Adipose tissue (tissue), 3 donors: ENCODE data around the gene WDPCP. TPM values are rescaled to one million over a fixed set of nuclear protein-coding genes. Genes with fewer than 3 reads are reported as not detected.
"Not testable (repeated sequence)": the region's sequence is repeated elsewhere in the genome, so short reads cannot be mapped to it uniquely, and the experiment has no call there.

ENCODE experiments used
- H3K27ac ChIP-seq: one replicate; pipeline ENCODE4 v1.5.1; 2013; ENCODE audit warnings: low read depth, low read length
- WGBS, 3 donors: extraction: QIAGEN DNeasy Blood & Tissue Kit; methylation state at CpG; one replicate each; pipeline ENCODE4 v1.1.7; 2013; 5-methylcytosine and 5-hydroxymethylcytosine counted together
- polyA plus RNA-seq, 3 donors: library from polyadenylated mRNA; stranded (reverse); fragments of 200-250 nt; gene quantifications; one replicate each; pipeline ENCODE4 v1.2.3, GENCODE V29; 2013
- donor health status: healthy with polysubstance abuse.
- donor health status: Bipolar disorder and iron deficiency.
- donor health status: healthy.

WDPCP gene
- polyA plus RNA-seq, 3 donors: 1.5 to 2.9 (median 1.9) TPM

DNA sequence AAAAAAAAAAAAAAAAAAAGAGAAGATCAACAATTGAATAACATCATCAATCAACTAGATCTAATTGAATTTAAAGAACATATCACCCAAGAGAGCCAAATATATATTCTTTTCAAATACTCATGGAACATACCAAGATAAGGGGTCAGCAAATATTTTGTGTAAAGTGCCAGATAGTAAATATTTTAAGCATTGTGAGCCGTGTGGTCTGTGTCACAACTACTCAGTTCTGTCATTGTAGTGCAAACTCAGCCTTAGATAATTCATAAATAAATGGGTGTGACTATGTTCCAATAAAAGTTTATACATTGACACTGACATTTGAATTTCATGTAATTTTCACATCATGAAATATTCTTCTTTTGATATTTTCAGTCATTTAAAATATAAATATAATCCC lies 491.8 kb downstream of the WDPCP start:
- WGBS, 3 donors: 16 to 63% (median 42%) methylated on average over 1 of the region's 1 CpG

DNA sequence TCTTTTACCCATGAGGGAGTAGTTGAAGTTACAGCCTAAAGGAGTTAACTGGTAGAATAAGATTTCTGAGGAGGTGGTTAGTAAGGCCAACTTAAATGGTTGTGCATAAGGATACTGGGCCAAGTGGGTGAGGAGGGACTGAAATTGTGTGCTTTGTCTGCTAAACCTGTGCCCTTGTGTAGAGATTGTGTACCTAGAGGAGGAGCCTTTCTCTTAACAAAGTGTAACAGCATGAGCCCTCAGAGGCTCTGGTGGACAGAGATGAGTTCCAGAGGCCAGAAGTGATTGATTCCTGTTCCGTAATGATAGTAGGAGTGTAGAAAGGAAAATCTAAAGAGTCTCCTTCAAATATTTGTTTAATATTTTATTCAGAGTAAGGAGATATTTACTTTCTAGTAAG lies 494.8 kb downstream of the WDPCP start:
- no peak overlapping the region for H3K27ac ChIP-seq
- WGBS, 3 donors: 67 to 79% (median 67%) methylated on average over 1 of the region's 1 CpG

More for the DNA sequence above, 491.8 kb downstream of the WDPCP start:
- H3K27ac ChIP-seq: no peak overlapping the region

DNA sequence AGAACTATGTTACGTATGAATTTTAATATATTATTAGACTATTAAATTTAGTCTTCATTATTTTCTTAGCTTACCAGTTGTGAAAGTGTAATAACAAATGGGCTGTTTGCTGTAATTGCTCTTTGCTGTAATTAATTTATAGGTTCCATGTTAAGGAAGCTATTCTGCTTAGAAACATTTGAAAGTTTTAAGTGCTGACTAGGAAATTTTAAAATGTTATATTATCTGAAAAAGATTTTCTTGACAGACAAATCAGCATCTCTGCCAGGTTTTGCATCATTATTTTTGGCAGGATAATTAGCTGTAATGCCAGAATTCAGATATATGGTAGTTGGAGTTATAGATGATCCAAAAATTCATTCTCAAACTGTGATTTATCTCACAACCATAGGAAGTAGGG lies 495.4 kb downstream of the WDPCP start:
- WGBS, 3 donors: 0 to 4% (median 0%) methylated on average over 1 of the region's 1 CpG
- no peak overlapping the region for H3K27ac ChIP-seq

DNA sequence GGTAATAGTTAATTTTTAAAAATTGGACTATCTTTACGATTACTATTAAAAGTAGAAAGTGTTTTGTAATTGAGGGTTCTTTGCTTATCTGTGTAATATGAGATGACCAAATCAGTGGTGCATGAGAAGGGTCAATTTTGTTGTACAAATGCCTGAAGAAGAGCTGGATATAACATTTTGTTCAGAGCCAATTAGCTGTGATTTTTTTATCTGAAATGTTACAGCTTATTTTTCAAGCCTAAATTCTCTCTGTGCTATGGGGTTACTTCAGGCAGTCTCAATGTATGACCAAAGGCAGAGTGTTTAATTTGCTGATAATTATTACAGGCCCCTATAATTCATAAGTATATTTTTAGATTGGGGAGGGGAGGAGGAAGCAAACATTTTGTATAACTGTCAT lies 495.9 kb downstream of the WDPCP start:
- no peak overlapping the region for H3K27ac ChIP-seq
- 64 to 77% (median 70%) methylated on average over 1 of the region's 1 CpG for WGBS, 3 donors

DNA sequence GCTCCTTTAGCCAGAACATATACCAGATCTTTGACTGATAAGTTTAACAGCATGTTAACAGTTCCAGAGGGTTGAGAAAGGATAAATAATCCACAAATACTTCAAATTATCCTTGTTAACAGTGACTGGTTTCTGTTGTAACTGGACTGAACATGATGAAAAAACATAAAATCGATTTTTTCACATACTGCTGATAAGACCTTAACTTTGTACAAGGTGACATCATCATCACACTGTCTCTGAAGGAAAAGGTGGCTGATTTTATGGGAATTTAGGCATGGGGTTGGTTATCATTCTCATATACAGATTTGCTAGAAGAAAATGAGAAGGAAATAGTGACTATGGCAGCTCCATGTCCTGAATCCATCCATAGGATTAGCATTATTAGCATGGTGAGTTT lies 501.6 kb downstream of the WDPCP start:
- no peak overlapping the region for H3K27ac ChIP-seq
- 41 to 60% (median 58%) methylated on average over 1 of the region's 1 CpG for WGBS, 3 donors

DNA sequence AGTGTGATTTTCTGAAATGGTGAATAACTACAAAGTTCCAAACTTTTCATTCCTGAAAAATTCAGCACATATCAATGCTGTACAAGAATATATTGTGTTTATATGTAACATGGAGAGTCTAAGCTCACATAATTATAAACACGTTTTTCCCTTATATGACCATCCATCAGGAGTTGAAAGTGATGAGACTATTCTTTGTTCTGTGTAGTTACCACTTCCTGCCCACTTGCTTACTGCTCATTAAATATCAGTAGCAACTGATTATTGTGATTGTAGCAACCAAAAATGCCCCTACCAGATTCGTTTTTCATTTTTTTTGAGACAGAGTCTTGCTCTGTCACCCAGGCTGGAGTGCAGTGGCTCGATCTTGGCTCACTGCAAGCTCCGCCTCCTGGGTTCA lies 506.9 kb downstream of the WDPCP start:
- 73 to 76% (median 74%) methylated on average over 4 of the region's 4 CpGs for WGBS, 3 donors
- no peak overlapping the region for H3K27ac ChIP-seq

DNA sequence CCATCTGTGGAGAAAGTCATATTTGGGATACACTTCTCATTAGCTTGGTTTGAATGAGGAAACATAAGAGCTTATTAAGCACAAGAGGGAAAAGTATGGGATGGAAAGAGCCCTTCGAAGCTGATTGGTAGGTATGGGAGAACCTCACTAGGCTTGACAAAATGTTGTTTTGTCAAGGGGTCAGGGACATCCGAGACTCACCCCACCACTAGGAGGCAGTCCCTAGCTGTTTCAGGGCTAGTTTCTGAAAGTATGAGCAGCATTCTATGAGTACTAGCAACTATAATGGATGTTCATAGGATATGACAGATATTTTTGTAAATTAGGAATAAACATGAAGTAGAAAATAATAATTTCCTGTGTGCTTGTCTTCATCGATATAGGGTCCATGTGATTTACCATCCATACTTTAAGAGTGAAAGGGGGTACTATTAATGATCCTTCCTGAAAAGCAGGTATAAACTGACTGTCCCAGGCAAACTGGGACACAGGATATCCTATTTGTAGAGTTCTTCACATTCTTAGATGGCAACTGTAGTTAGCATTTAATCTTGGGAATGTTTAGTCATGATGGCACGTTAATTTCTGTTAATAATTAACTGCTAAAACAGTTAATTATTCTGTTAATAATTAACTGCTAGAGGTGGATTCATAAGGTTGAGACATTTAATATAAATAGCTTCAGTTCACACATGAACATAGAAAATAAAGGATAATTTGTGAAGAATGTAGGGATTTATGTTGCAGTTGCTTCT lies 509.2 kb downstream of the WDPCP start:
- H3K27ac ChIP-seq: no peak overlapping the region
- WGBS, 3 donors: 65 to 79% (median 76%) methylated on average over 4 of the region's 4 CpGs

DNA sequence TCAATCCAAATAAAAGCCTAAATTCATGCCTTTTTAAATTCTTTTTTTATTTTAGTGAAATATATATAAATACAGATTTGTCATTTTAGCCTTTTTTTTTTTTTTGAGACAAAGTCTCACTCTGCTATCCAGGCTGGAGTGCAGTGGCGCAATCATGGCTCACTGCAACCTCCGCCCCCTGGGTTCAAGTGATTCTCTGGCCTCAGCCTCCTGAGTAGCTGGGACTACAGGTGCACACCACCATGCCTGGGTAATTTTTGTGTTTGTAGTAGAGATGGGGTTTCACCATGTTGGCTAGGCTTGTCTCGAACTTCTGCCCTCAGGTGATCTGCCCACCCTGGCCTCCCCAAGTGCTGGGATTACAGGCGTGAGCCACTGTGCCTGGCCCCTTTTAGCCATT lies 513.9 kb downstream of the WDPCP start:
- 91 to 94% (median 93%) methylated on average over 4 of the region's 4 CpGs for WGBS, 3 donors
- H3K27ac ChIP-seq: not testable (repeated sequence)

DNA sequence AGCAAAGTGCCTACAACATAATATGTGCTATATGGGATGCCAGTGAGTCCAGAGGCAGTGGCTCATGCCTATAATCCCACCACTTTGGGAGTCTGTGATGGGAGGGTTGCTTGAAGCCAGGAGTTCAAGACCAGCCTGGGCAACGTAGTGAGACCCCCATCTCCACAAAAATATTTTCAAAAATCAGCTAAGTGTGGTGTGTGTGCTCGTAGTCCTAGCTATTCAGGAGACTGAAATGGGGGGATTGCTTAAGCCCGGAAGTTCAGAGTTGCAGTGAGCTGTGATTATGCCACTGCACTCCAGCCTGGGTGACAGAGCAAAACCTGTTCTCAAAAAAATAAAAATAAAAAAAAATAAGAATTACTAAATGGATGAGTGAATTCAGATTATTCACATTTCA lies 514.3 kb downstream of the WDPCP start:
- no peak overlapping the region for H3K27ac ChIP-seq
- WGBS, 3 donors: 75 to 79% (median 75%) methylated on average over 3 of the region's 3 CpGs

DNA sequence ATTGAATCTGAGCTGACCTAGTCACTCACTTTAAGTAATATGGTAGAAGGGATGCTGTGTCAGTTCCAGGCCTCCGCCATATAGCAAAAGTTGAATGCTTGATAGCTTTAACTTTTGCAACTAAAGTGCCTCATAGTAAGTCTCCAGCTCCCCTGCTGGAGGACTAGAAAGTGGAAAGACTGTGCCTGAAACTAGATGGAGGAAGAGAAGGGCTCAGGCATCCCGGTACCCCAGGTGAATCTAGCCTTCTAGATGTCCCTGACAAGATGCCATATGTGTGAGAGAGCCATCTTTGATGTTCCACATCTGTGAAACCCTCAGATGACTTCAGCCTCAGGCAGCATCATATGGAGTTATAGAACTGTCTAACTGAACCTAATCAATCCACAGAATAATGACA lies 516.6 kb downstream of the WDPCP start:
- no peak overlapping the region for H3K27ac ChIP-seq
- 84 to 92% (median 85%) methylated on average over 2 of the region's 2 CpGs for WGBS, 3 donors

Other genes with a start within 250 kb of the WDPCP start
- 100 to 1,000 TPM in 2 of 3 donors, 10 to 100 TPM in 1; 96.6 to 230 (median 215) TPM for gene MDH1, start 486 bp upstream of the WDPCP start, polyA plus RNA-seq